Esophagus muscularis mucosa (tissue), 4 donors: ENCODE data around the gene P2RX5. TPM values are rescaled to one million over a fixed set of nuclear protein-coding genes. Genes with fewer than 3 reads are reported as not detected.

ENCODE experiments used
- DNase-seq: peaks from one replicate; pipeline ENCODE4 v3.0.0-alpha.2; 2017; ENCODE audit errors: extremely low spot score
- H3K27ac ChIP-seq, 4 donors: fragments of 200-600 bp; sonication (generic); replicated peaks in 1 of 4; 1 replicate in 3 of 4; 2 replicates in 1 of 4; pipeline ENCODE4 v1.5.1; 2016 to 2019; ENCODE audit warnings: mild to moderate bottlenecking in 1 of 4
- H3K27me3 ChIP-seq, 4 donors: fragments of 200-600 bp; sonication (generic); one replicate each; pipeline versions ENCODE4 v1.5.1 to v1.6.0; 2016 to 2019
- H3K36me3 ChIP-seq, 4 donors: fragments of 200-600 bp; sonication (generic); one replicate each; pipeline ENCODE4 v1.5.1; 2016 to 2019
- H3K4me1 ChIP-seq, 4 donors: fragments of 200-600 bp; sonication (generic); one replicate each; pipeline ENCODE4 v1.5.1; 2016 to 2019
- H3K4me3 ChIP-seq, 4 donors: fragments of 200-600 bp; sonication (generic); 1 replicate in 2 of 4; 2 replicates in 2 of 4; pipeline ENCODE4 v1.5.1; 2016 to 2019; ENCODE audit warnings: mild to moderate bottlenecking in 4 of 4, moderate library complexity in 1 of 4
- H3K9me3 ChIP-seq, 4 donors: fragments of 200-600 bp; sonication (generic); 1 replicate in 3 of 4; 2 replicates in 1 of 4; pipeline ENCODE4 v1.5.1; 2016 to 2019
- EP300 ChIP-seq: sonication (generic); formaldehyde crosslinking; IDR thresholded peaks from one replicate; pipeline ENCODE4 v1.6.1; 2017; ENCODE audit warnings: antibody characterized with exemption
- POLR2A ChIP-seq: fragments of 450-650 bp; IDR thresholded peaks from one replicate; pipeline ENCODE4 v1.6.1; 2017; ENCODE audit warnings: antibody characterized with exemption, moderate library complexity, mild to moderate bottlenecking, low read depth
- POLR2AphosphoS5 ChIP-seq, 2 donors: sonication (generic); formaldehyde crosslinking; IDR thresholded peaks; one replicate each; pipeline ENCODE4 v1.6.1; 2017; ENCODE audit warnings: antibody characterized with exemption in 2 of 2
- WGBS: methylation state at CpG from one replicate; pipeline ENCODE4 v1.1.5; 2018; 5-methylcytosine and 5-hydroxymethylcytosine counted together
- intact Hi-C: fragments of 100-400 bp; cut with DNase I; formaldehyde crosslinking; loops from one replicate; pipeline ENCODE4 v1.15.1; 2023
- total RNA-seq, 4 donors: library from RNA; depleted of rRNA; stranded (reverse); fragments of >200 nt; gene quantifications; one replicate each; pipeline versions ENCODE4 v1.1.0 to v1.2.1, GENCODE V29; 2016
- TF ChIP-seq, protein P1 (sequence below), 3 experiments: fragments of 200-600 bp in 2 of 3; fragments of 450-650 bp in 1 of 3; sonication (generic) in 2 of 3; IDR thresholded peaks; one replicate each; pipeline ENCODE4 v1.5.1; 2017 to 2019; ENCODE audit warnings: antibody characterized with exemption in 3 of 3, mild to moderate bottlenecking in 2 of 3, moderate library complexity in 1 of 3

The P2RX5 gene
- total RNA-seq, 4 donors from 2014 or later: 0.19 to 1.5 (median 1.0) TPM

DNA sequence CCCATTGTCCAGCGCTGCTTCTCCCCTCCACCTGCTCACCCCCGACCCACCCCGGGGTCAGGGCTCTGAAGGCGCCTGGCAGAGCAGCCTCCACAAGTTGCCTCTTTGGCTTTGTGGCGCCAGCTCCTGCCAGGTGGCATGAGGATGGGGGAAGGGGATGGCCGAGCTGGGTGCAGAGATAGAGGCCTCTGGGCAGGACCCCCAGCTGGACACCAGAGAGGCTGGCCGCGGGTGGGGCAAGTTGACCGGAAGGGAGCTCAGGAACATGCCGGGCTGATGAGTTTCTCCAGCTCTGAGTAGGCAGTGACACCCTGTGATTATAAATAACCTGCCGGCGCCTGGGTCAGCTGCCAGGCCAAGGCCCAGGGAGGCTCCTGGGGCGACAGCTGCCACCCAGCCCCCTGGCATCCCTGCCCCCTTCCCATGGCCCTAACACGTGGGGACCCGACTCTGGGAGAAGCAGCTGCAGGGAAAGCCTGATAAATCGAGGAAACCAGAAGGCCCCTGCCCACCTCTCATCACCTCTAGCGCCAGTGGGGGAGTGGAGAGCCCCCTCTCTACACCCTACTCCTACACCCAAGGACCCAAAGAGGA lies 729 bp downstream of the P2RX5 start:
- no peak for DNase-seq
- H3K36me3 ChIP-seq: no peaks in the 10 kb centered on the region

DNA sequence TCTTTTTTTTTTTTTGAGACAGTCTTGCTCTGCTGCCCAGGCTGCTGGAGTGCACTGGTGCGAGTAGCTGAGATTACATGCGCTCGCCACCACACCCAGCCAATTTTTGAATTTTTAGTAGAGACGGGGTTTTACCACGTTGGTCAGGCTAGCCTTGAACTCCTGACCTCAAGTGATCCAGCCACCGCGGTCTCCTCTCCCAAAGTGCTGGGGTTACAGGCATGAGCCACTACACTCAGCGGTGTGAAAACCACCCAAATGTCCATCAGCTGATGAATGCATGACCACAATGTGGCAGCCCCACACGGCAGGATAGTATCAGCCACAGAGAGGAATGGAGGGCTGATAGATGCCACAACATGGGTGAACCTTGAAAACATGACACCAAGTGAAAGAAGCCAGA lies 2.1 kb downstream of the P2RX5 start:
- Histone ChIP-seq H3K9me3 (peaks cover 0 to 11% (median 5%) of the 10 kb centered on the region in 4 donors), H3K27me3 (peaks cover 0 to 89% (median 35%) of the 10 kb centered on the region in 4 donors), H3K27ac (no peak overlapping the region), H3K36me3 (no peaks in the 10 kb centered on the region), H3K4me1 (peaks cover 18 to 23% (median 21%) of the 10 kb centered on the region in 4 donors), H3K4me3 (no peak overlapping the region)
- 74% methylated on average over 9 of the region's 9 CpGs for WGBS
- no peak for DNase-seq
- TF ChIP-seq, protein P1, sequence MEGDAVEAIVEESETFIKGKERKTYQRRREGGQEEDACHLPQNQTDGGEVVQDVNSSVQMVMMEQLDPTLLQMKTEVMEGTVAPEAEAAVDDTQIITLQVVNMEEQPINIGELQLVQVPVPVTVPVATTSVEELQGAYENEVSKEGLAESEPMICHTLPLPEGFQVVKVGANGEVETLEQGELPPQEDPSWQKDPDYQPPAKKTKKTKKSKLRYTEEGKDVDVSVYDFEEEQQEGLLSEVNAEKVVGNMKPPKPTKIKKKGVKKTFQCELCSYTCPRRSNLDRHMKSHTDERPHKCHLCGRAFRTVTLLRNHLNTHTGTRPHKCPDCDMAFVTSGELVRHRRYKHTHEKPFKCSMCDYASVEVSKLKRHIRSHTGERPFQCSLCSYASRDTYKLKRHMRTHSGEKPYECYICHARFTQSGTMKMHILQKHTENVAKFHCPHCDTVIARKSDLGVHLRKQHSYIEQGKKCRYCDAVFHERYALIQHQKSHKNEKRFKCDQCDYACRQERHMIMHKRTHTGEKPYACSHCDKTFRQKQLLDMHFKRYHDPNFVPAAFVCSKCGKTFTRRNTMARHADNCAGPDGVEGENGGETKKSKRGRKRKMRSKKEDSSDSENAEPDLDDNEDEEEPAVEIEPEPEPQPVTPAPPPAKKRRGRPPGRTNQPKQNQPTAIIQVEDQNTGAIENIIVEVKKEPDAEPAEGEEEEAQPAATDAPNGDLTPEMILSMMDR (IDR thresholded peaks at IDR 0.05): no peak
- TF ChIP-seq EP300: no peak
- no peak for TF ChIP-seq POLR2AphosphoS5 (IDR thresholded peaks at IDR 0.05)
- no peak for TF ChIP-seq POLR2A
- intact Hi-C loops: no loop called here

More for the DNA sequence above, 729 bp downstream of the P2RX5 start:
- Histone ChIP-seq H3K4me3 (peak overlapping the region; percentile 51 to 58 (median 55)), H3K9me3 (peaks cover 0 to 11% (median 5%) of the 10 kb centered on the region in 4 donors), H3K4me1 (peaks cover 18 to 23% (median 21%) of the 10 kb centered on the region in 4 donors), H3K27ac (no peak overlapping the region), H3K27me3 (peaks cover 0 to 75% (median 34%) of the 10 kb centered on the region in 4 donors)
- WGBS: 20% methylated on average over 14 of the region's 17 CpGs
- intact Hi-C loops: no loop called here
- no peak for TF ChIP-seq POLR2AphosphoS5 (IDR thresholded peaks at IDR 0.05)
- TF ChIP-seq, protein P1 (IDR thresholded peaks at IDR 0.05): no peak
- no peak for TF ChIP-seq EP300
- TF ChIP-seq POLR2A: no peak

DNA sequence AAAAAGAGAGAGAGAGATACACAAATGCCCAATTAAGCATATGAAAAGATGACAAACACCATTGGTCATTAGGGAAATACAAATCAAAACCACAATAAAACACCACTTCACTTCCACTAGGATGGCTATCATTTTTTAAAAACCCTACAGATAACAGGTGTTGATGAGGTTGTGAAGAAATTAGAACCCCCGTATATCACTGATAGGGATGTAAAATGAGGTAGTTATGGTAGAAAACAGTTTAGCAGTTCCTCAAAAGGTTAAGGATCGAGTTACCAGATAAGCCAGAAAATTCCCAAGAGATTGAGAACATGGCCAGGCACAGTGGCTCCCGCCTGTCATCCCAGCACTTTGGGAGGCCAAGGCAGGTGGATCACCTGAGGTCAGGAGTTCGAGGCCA lies 2.8 kb downstream of the P2RX5 start:
- intact Hi-C loops: no loop called here
- Histone ChIP-seq H3K4me3 (no peak overlapping the region), H3K4me1 (peaks cover 18 to 25% (median 23%) of the 10 kb centered on the region in 4 donors), H3K27me3 (peaks cover 0 to 91% (median 35%) of the 10 kb centered on the region in 4 donors), H3K9me3 (peaks cover 0 to 7% (median 3%) of the 10 kb centered on the region in 4 donors), H3K36me3 (no peaks in the 10 kb centered on the region), H3K27ac (no peak overlapping the region)
- WGBS: 63% methylated on average over 4 of the region's 4 CpGs
- TF ChIP-seq POLR2A (no peak), POLR2AphosphoS5 (IDR thresholded peaks at IDR 0.05) (no peak), EP300 (no peak)
- TF ChIP-seq, protein P1 (IDR thresholded peaks at IDR 0.05): no peak
- no peak for DNase-seq

DNA sequence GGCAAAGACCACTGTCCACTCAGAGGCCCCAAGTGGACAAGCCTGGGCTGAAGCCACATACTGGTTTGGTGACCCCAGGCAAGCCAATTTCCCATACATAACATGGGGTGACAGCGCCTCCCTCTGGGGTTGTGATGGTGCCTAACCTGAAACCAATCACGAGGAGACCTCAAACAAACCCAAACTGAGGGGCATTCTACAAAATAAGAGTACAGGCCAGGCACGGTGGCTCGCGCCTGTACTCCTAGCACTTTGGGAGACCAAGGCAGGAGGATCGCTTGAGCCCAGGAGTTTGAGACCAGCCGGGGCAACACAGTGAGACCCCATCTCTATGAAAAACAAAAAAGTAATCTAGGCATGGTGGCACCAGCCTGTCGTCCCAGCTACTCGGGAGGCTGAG lies 3.6 kb downstream of the P2RX5 start:
- no peaks in the 10 kb centered on the region for H3K36me3 ChIP-seq
- WGBS: 81% methylated on average over 9 of the region's 9 CpGs
- peaks cover 18 to 29% (median 25%) of the 10 kb centered on the region in 4 donors for H3K4me1 ChIP-seq
- DNase-seq: no peak
- intact Hi-C loops: no loop called here
- peaks cover 0 to 88% (median 35%) of the 10 kb centered on the region in 4 donors for H3K27me3 ChIP-seq
- no peak overlapping the region for H3K27ac ChIP-seq
- TF ChIP-seq POLR2AphosphoS5 (IDR thresholded peaks at IDR 0.05) (no peak), EP300 (no peak), POLR2A (no peak)
- H3K9me3 ChIP-seq: no peaks in the 10 kb centered on the region
- no peak overlapping the region for H3K4me3 ChIP-seq

DNA sequence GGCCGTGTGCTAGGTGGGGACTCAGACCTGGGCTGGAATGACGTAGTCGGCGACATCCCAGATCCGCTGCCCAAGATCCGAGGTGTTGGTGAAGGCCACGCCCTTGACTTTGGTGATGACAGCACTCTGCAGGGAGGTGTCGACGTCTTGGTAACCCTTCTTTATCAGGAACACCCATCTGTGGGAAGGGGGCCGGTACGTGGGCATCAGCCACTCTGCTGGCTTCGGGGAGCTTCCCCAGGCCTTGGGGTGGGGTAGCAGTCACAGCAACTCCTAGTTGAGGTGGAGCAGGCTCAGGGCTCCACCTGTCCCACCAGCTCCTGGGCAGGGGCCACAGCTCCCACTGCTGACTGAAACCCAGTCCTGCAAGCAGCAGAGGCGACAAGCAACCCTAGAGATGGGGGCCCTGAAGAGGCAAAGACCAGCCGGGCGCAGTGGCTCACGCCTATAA lies 4.3 kb downstream of the P2RX5 start:
- no peak overlapping the region for H3K4me3 ChIP-seq
- peaks cover 18 to 29% (median 23%) of the 10 kb centered on the region in 4 donors for H3K4me1 ChIP-seq
- 79% methylated on average over 10 of the region's 16 CpGs for WGBS
- no peaks in the 10 kb centered on the region for H3K36me3 ChIP-seq
- no peaks in the 10 kb centered on the region for H3K9me3 ChIP-seq
- H3K27ac ChIP-seq: no peak overlapping the region
- peaks cover 0 to 81% (median 34%) of the 10 kb centered on the region in 4 donors for H3K27me3 ChIP-seq
- no peak for DNase-seq
- intact Hi-C loops: no loop called here
- TF ChIP-seq EP300: no peak
